Endothelial cell of umbilical vein (primary cell): ENCODE results near the gene GPR151.
A peak's percentile ranks its signal among the peaks of the same experiment; 100 is the strongest.

Experiments used
- EZH2 ChIP-seq: IDR thresholded peaks from 2 replicates; pipeline ENCODE4 v1.6.1; 2012; ENCODE audit warnings: borderline replicate concordance, low read depth, mild to moderate bottlenecking, moderate library complexity, low read length, inconsistent platforms; ENCODE audit not compliant: severe bottlenecking
- FOS ChIP-seq: IDR thresholded peaks from 2 replicates; pipeline ENCODE4 v1.6.1; 2011; ENCODE audit warnings: mild to moderate bottlenecking, low read length, moderate library complexity, borderline replicate concordance; ENCODE audit not compliant: insufficient read depth
- GATA2 ChIP-seq: IDR thresholded peaks from 2 replicates; pipeline ENCODE4 v1.7.0; 2011; ENCODE audit warnings: low read depth, mild to moderate bottlenecking, moderate library complexity, mixed read lengths, low read length; ENCODE audit not compliant: insufficient read length, insufficient read depth
- JUN ChIP-seq: IDR thresholded peaks from 2 replicates; pipeline ENCODE4 v1.6.1; 2011; ENCODE audit warnings: borderline replicate concordance, low read depth; ENCODE audit not compliant: insufficient read length, insufficient read depth
- MYC ChIP-seq: IDR thresholded peaks from one replicate; pipeline ENCODE4 v1.6.1; 2011; ENCODE audit warnings: mild to moderate bottlenecking, low read depth, low read length
- POLR2A ChIP-seq: IDR thresholded peaks from 2 replicates; pipeline ENCODE4 v1.6.1; 2012; ENCODE audit warnings: low read depth, mild to moderate bottlenecking, control low read depth, low read length
- POLR2AphosphoS5 ChIP-seq: IDR thresholded peaks from 2 replicates; pipeline ENCODE4 v1.6.1; 2012; ENCODE audit warnings: low read depth, mild to moderate bottlenecking, control low read depth, low read length, moderate library complexity; ENCODE audit not compliant: insufficient read depth
- TF ChIP-seq, protein P1 (sequence below), 2 donors: IDR thresholded peaks; 1 replicate in 1 of 2; 2 replicates in 1 of 2; pipeline ENCODE4 v1.5.1; 2011; ENCODE audit warnings: low read length in 2 of 2, mild to moderate bottlenecking in 2 of 2, moderate library complexity in 2 of 2, control low read depth in 1 of 2, inconsistent platforms in 1 of 2, low read depth in 1 of 2; ENCODE audit not compliant: insufficient read depth in 1 of 2; ENCODE audit errors: extremely low read depth in 1 of 2
- TF ChIP-seq, protein P2 (sequence below): IDR thresholded peaks from 2 replicates; pipeline ENCODE4 v1.6.1; 2011; ENCODE audit not compliant: insufficient read depth, insufficient read length

DNA sequence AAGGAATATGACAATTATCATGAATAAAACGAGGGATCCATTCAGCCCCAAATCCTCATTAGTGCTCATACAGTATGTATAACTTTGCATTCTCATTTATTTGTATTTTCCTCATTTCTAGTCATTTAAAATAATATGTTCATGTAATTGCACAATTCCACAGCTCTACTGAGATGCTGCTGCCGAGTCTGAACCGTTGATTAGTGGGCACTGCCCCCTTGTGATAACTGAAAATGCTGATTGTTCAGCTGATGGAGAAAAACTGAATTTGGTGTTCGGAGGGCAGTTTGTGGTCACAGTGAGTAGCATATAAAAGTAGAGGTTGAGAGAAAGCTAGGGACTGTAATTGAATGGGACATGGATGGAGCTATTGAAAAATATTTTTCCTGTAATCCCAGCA, 12.2 kb upstream of the GPR151 start:
- TF ChIP-seq, protein P1, sequence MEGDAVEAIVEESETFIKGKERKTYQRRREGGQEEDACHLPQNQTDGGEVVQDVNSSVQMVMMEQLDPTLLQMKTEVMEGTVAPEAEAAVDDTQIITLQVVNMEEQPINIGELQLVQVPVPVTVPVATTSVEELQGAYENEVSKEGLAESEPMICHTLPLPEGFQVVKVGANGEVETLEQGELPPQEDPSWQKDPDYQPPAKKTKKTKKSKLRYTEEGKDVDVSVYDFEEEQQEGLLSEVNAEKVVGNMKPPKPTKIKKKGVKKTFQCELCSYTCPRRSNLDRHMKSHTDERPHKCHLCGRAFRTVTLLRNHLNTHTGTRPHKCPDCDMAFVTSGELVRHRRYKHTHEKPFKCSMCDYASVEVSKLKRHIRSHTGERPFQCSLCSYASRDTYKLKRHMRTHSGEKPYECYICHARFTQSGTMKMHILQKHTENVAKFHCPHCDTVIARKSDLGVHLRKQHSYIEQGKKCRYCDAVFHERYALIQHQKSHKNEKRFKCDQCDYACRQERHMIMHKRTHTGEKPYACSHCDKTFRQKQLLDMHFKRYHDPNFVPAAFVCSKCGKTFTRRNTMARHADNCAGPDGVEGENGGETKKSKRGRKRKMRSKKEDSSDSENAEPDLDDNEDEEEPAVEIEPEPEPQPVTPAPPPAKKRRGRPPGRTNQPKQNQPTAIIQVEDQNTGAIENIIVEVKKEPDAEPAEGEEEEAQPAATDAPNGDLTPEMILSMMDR (IDR thresholded peaks at IDR 0.05; ENCODE audit: extremely low read depth in 1 of 2, insufficient read depth in 1 of 2, low read depth in 1 of 2, low read length in 2 of 2) = peak; percentile 15 to 16
- no peak for TF ChIP-seq POLR2A
- no peak for TF ChIP-seq GATA2
- TF ChIP-seq, protein P2, sequence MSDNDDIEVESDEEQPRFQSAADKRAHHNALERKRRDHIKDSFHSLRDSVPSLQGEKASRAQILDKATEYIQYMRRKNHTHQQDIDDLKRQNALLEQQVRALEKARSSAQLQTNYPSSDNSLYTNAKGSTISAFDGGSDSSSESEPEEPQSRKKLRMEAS = no peak
- no peak for TF ChIP-seq EZH2
- TF ChIP-seq FOS = no peak
- TF ChIP-seq POLR2AphosphoS5 = no peak
- TF ChIP-seq MYC = no peak
- TF ChIP-seq JUN = no peak
